ENCODE measurements around the gene MFSD1.
"Not testable (repeated sequence)": the region's sequence is repeated elsewhere in the genome, so short reads cannot be mapped to it uniquely, and the experiment has no call there.

The MFSD1 gene

DNA sequence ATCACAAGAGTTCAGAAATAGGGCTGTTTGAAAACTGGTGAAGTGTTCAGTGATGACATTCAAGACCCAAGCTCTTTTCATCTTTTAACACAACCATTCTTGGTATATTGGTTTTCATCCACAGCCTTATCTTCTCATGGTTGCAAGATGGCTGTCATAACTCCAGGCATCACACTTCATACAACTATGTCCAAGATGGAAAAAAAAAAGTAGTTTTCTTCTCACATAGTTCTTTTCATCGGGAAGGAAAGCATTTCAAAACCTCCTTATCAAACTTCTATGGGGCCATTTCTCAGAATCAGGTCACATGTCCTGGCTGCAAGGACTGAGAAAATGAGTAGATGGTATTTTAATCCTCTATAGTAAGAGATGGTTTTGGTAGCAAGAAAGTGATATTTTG is 21.1 kb upstream of the MFSD1 start:
- DNase-seq (ENCODE audit: low read depth), result no peak
- no peaks in the 10 kb centered on the region for H3K36me3 ChIP-seq (ENCODE audit: control insufficient read depth, insufficient read depth, low read length, severe bottlenecking)

DNA sequence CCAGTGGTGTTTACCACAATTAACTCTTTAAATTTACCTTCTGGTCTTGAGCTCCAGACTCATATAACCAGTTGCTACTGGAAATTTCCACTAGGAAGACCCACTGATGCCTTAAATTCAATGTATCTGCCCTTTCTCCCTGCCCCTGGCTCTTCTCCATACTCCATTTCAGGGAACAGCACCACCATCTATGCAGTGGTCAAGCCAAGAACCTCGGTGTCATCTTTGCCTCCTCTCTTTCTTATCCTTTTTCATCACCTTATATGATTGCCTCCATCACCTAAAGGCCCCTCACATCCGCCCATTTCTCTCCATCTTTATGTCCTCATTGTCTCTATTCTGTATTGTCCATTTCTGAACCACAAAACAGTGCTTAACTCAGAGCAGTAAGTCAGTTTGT is 20.7 kb upstream of the MFSD1 start:
- H3K27me3 ChIP-seq (replicated peaks; ENCODE audit: control insufficient read depth, insufficient read depth, low read length), result no peaks in the 10 kb centered on the region
- H3K4me1 ChIP-seq (ENCODE audit: control insufficient read depth, insufficient read depth, low read length), result peaks cover 10% of the 10 kb centered on the region
- DNase-seq (ENCODE audit: low read depth), result no peak

More for the DNA sequence above, 21.1 kb upstream of the MFSD1 start:
- Histone ChIP-seq H3K9me3 (ENCODE audit: control insufficient read depth, low read length) (no peaks in the 10 kb centered on the region), H3K4me3 (ENCODE audit: low read length) (no peak overlapping the region), H3K9ac (ENCODE audit: low read length) (no peak overlapping the region), H3K4me1 (ENCODE audit: control insufficient read depth, insufficient read depth, low read length) (peaks cover 10% of the 10 kb centered on the region), H3K27me3 (replicated peaks; ENCODE audit: control insufficient read depth, insufficient read depth, low read length) (no peaks in the 10 kb centered on the region)

DNA sequence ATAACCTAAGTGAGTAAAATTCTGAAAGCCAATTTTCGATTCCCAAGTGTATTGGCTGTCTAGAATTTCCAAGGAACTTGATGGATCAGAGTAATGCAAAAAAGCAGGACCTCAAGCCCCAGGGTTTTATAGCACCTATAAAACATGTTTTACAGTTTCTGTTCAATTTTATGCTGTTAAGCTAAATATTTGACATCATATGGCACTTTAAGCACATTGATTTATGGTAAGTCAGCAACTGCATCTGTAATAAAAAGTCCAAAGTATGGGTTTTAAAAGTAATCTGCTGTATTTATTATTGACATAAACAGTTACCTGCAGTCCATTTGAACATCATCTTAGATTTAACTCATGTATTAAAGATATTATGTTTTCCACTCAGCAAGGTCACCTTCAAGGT is 20.0 kb upstream of the MFSD1 start:
- no peaks in the 10 kb centered on the region for H3K27me3 ChIP-seq (replicated peaks; ENCODE audit: control insufficient read depth, insufficient read depth, low read length)
- no peaks in the 10 kb centered on the region for H3K36me3 ChIP-seq (ENCODE audit: control insufficient read depth, insufficient read depth, low read length, severe bottlenecking)
- H3K9ac ChIP-seq (ENCODE audit: low read length), result no peak overlapping the region
- DNase-seq (ENCODE audit: low read depth), result no peak
- H3K4me3 ChIP-seq (ENCODE audit: low read length), result no peak overlapping the region
- no peaks in the 10 kb centered on the region for H3K9me3 ChIP-seq (ENCODE audit: control insufficient read depth, low read length)
- peaks cover 7% of the 10 kb centered on the region for H3K4me1 ChIP-seq (ENCODE audit: control insufficient read depth, insufficient read depth, low read length)

More for the DNA sequence above, 20.7 kb upstream of the MFSD1 start:
- H3K9me3 ChIP-seq (ENCODE audit: control insufficient read depth, low read length), result no peaks in the 10 kb centered on the region
- no peaks in the 10 kb centered on the region for H3K36me3 ChIP-seq (ENCODE audit: control insufficient read depth, insufficient read depth, low read length, severe bottlenecking)
- H3K9ac ChIP-seq (ENCODE audit: low read length), result no peak overlapping the region
- H3K4me3 ChIP-seq (ENCODE audit: low read length), result no peak overlapping the region

DNA sequence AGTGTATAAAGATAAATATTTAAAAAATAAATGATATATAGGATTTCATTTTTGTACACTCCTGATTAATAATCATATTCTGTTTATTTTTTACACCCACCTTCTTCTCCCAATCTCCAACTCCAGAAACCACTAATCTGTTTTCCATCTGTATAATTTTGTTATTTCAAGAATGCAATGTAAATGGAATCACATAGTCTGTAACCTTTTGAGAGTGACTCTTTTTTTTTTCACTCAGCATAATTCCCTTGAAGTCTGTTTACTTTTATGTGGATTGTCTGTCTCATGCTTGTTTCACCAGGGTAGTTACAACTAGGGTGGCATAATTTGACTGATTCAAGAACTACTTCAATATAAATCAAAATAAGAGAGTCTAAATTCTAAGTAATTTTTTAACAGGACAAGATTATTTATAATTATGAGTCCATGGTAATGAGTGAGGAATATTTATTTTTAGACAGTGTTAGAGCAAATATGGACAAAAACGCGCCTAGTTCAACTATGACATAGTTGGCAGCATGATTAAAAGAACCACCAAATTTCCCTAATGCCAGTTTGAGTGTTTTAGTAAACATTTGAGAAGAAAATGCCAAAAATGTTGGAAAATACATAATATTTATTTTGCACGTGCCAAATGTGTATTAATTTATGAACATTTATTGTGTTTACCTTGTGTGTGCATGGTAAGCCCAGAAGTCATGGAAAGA is 19.4 kb upstream of the MFSD1 start:
- peak; percentile 24 for DNase-seq (ENCODE audit: low read depth)
- Histone ChIP-seq H3K9ac (ENCODE audit: low read length) (no peak overlapping the region), H3K4me1 (ENCODE audit: control insufficient read depth, insufficient read depth, low read length) (peaks cover 2% of the 10 kb centered on the region), H3K9me3 (ENCODE audit: control insufficient read depth, low read length) (no peaks in the 10 kb centered on the region), H3K4me3 (ENCODE audit: low read length) (no peak overlapping the region), H3K36me3 (ENCODE audit: control insufficient read depth, insufficient read depth, low read length, severe bottlenecking) (no peaks in the 10 kb centered on the region), H3K27me3 (replicated peaks; ENCODE audit: control insufficient read depth, insufficient read depth, low read length) (no peaks in the 10 kb centered on the region)

DNA sequence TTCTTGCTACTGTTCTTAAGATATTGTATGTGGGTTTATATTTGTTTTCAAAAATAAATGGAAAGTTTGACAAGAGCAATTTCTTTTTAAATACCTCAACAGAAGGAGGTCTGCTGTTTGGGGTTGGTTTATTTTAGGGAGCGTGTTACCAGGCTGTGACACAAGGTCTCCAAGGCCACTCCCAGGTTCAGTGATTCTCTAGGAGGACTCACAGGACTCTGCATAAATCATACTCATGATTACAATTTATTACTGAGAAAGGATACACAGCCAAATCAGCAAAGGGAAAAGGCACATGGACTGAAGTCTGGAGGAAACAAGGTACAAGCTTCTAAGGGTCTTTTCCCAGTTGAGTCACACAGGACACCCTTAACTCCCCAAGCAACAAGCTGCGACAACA is 18.8 kb upstream of the MFSD1 start:
- Histone ChIP-seq H3K4me1 (ENCODE audit: control insufficient read depth, insufficient read depth, low read length) (no peaks in the 10 kb centered on the region), H3K9ac (ENCODE audit: low read length) (no peak overlapping the region), H3K27me3 (replicated peaks; ENCODE audit: control insufficient read depth, insufficient read depth, low read length) (no peaks in the 10 kb centered on the region), H3K9me3 (ENCODE audit: control insufficient read depth, low read length) (no peaks in the 10 kb centered on the region), H3K36me3 (ENCODE audit: control insufficient read depth, insufficient read depth, low read length, severe bottlenecking) (no peaks in the 10 kb centered on the region), H3K4me3 (ENCODE audit: low read length) (no peak overlapping the region)
- no peak for DNase-seq (ENCODE audit: low read depth)

DNA sequence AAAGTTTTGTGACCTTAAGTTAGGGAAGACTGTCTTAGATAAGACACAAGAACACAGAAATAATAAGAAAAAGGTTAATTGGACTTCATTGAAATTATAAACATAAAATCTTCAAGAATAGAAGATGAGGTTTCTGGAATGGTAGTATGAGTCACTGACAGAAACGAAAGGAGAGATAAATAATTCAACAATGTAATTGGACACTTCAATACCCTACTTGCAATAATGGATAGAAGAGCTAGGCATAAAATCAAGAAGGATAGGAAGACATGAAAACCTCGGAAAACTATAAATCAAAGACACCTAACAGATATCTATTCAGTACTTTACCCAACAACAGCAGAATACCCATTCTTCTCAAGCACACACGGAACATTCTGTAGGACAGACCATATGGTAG is 15.9 kb upstream of the MFSD1 start:
- Histone ChIP-seq H3K4me1 (ENCODE audit: control insufficient read depth, insufficient read depth, low read length) (peaks cover 1% of the 10 kb centered on the region), H3K4me3 (ENCODE audit: low read length) (no peak overlapping the region), H3K9ac (ENCODE audit: low read length) (no peak overlapping the region), H3K9me3 (ENCODE audit: control insufficient read depth, low read length) (no peaks in the 10 kb centered on the region), H3K36me3 (ENCODE audit: control insufficient read depth, insufficient read depth, low read length, severe bottlenecking) (no peaks in the 10 kb centered on the region), H3K27me3 (replicated peaks; ENCODE audit: control insufficient read depth, insufficient read depth, low read length) (no peaks in the 10 kb centered on the region)
- DNase-seq (ENCODE audit: low read depth), result no peak

DNA sequence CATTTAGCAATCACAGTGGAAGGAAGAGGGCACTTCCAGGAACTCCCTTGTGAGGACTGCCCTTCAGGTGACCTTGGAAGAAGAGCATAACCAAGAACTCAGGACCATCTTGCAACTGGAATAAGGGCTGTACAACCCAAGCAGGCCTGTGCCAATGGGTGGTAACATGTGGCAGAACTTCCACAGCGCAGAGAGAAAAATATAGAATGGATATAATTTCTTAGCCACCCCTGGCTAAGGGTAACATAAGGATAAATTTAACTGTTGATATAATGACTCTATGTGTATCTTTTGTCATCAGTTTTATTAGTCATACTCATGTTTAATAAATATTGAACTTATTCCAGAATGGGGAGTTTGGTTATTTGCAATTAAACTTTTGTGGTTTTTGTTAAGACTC is 13.4 kb upstream of the MFSD1 start:
- no peaks in the 10 kb centered on the region for H3K27me3 ChIP-seq (replicated peaks; ENCODE audit: control insufficient read depth, insufficient read depth, low read length)
- no peak overlapping the region for H3K9ac ChIP-seq (ENCODE audit: low read length)
- no peak for DNase-seq (ENCODE audit: low read depth)

DNA sequence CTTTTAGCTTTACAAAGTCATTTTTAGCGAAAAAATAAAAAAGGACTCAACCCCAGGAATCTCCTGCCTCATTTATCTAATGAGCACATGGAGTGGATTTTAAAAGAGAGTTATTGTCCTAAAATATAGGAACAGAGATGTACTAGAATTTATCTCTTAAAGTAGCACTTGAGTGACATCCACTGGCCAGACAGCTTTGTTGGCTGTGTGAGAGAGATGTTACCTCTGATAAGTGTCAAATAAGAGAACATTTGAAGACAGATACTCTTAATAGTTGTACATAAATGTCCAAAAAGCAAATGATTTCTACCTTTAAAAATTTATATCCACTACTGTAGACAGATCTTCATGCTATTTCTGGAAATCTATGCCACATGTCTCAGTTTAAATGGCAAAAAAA is 12.3 kb upstream of the MFSD1 start:
- Histone ChIP-seq H3K9ac (ENCODE audit: low read length) (no peak overlapping the region), H3K4me3 (ENCODE audit: low read length) (no peak overlapping the region), H3K36me3 (ENCODE audit: control insufficient read depth, insufficient read depth, low read length, severe bottlenecking) (no peaks in the 10 kb centered on the region), H3K27me3 (replicated peaks; ENCODE audit: control insufficient read depth, insufficient read depth, low read length) (no peaks in the 10 kb centered on the region), H3K9me3 (ENCODE audit: control insufficient read depth, low read length) (peaks cover 4% of the 10 kb centered on the region), H3K4me1 (ENCODE audit: control insufficient read depth, insufficient read depth, low read length) (peaks cover 13% of the 10 kb centered on the region)
- peak; percentile 79 for DNase-seq (ENCODE audit: low read depth)

More for the DNA sequence above, 13.4 kb upstream of the MFSD1 start:
- peaks cover 13% of the 10 kb centered on the region for H3K4me1 ChIP-seq (ENCODE audit: control insufficient read depth, insufficient read depth, low read length)
- H3K4me3 ChIP-seq (ENCODE audit: low read length), result no peak overlapping the region
- H3K9me3 ChIP-seq (ENCODE audit: control insufficient read depth, low read length), result no peaks in the 10 kb centered on the region
- no peaks in the 10 kb centered on the region for H3K36me3 ChIP-seq (ENCODE audit: control insufficient read depth, insufficient read depth, low read length, severe bottlenecking)

DNA sequence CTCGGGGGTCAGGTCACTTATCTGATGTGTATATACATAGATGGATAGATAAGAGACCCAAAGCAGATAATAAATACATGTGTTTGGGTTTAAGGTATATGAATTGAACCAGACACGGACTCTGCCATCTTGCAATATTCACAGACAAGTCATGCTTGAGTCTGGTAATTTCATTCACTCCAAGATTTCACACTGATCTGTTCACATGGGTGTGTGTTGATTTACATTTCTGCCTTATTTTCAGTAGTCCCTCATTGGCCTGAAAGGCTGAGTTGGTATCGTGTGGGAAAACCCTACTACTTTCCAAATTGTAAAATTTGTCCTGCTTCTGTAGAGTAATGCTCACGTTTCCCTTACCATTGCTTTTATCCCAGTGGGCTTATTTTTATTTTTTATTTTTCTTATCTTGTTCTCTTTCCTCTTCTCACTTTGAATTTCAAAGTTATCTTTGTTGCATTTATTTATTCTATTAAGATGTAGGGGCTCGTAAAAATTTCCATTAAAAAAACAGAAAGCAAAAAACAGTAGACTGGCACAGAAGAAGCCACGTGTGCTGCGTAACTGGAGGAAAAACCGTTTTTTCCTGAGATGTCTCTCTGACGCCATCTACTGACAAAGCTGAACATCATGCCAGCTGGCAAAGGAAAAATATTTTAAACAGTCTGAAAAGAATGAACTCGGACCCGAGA is 10.8 kb upstream of the MFSD1 start:
- Histone ChIP-seq H3K27me3 (replicated peaks; ENCODE audit: control insufficient read depth, insufficient read depth, low read length) (no peaks in the 10 kb centered on the region), H3K4me1 (ENCODE audit: control insufficient read depth, insufficient read depth, low read length) (peaks cover 13% of the 10 kb centered on the region), H3K9ac (ENCODE audit: low read length) (peak overlapping the region; percentile 64), H3K36me3 (ENCODE audit: control insufficient read depth, insufficient read depth, low read length, severe bottlenecking) (no peaks in the 10 kb centered on the region), H3K9me3 (ENCODE audit: control insufficient read depth, low read length) (peaks cover 4% of the 10 kb centered on the region), H3K4me3 (ENCODE audit: low read length) (peak overlapping the region; percentile 66)
- DNase-seq (ENCODE audit: low read depth), result peak; percentile 92

DNA sequence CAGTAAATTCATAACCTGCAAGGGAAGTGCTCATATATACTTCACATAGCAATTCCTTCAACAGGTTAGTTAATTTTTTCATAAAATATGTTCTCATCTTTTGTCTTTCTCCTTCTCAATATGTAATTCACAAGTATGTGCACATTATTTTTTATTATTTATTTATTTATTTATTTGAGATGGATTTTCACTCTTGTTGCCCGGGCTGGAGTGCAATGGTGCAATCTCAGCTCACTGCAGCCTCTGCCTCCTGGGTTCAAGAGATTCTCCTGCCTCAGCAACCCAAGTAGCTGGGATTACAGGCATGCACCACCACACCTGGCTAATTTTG is 10.3 kb upstream of the MFSD1 start:
- H3K9ac ChIP-seq (ENCODE audit: low read length); DNase-seq (ENCODE audit: low read depth); H3K9me3 ChIP-seq (ENCODE audit: control insufficient read depth, low read length); H3K36me3 ChIP-seq (ENCODE audit: control insufficient read depth, insufficient read depth, low read length, severe bottlenecking); H3K27me3 ChIP-seq (replicated peaks; ENCODE audit: control insufficient read depth, insufficient read depth, low read length): not testable (repeated sequence)
- Histone ChIP-seq H3K4me3 (ENCODE audit: low read length) (peak overlapping the region; percentile 66), H3K4me1 (ENCODE audit: control insufficient read depth, insufficient read depth, low read length) (peaks cover 13% of the 10 kb centered on the region)

DNA sequence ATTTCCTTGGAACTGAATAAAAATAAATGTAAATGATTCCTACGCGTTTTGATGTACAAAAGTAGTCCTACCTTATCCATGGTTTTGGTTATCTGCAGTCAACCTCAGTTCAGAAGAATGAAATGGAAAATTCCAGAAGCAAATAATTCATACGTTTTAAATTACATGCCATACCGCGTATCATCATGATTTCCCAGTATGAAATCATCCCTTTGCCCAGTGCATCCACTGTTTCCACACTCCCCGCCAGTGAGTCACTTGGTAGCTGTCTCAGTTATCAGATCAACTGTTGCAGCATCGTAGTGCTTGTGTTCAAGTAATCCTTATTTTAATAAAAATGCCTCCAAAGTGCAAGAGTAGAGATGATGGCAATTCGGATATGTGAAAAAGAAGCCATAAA is 9.1 kb upstream of the MFSD1 start:
- Histone ChIP-seq H3K9ac (ENCODE audit: low read length) (peak overlapping the region; percentile 11), H3K27me3 (replicated peaks; ENCODE audit: control insufficient read depth, insufficient read depth, low read length) (no peaks in the 10 kb centered on the region), H3K9me3 (ENCODE audit: control insufficient read depth, low read length) (peaks cover 4% of the 10 kb centered on the region), H3K4me3 (ENCODE audit: low read length) (no peak overlapping the region), H3K4me1 (ENCODE audit: control insufficient read depth, insufficient read depth, low read length) (peaks cover 13% of the 10 kb centered on the region), H3K36me3 (ENCODE audit: control insufficient read depth, insufficient read depth, low read length, severe bottlenecking) (no peaks in the 10 kb centered on the region)
- DNase-seq (ENCODE audit: low read depth), result peak; percentile 94

All from adipocyte (in vitro differentiated cells).